Measurements from ENCODE around the gene FABP3. TPM values are rescaled to one million over a fixed set of nuclear protein-coding genes. Genes with fewer than 3 reads are reported as not detected.
A peak's percentile ranks its signal among the peaks of the same experiment; 100 is the strongest.
"Not testable (repeated sequence)": the region's sequence is repeated elsewhere in the genome, so short reads cannot be mapped to it uniquely, and the experiment has no call there.

FABP3 gene
- total RNA-seq, 2 donors from 2014 or later, result 3,211 to 3,527 TPM

DNA sequence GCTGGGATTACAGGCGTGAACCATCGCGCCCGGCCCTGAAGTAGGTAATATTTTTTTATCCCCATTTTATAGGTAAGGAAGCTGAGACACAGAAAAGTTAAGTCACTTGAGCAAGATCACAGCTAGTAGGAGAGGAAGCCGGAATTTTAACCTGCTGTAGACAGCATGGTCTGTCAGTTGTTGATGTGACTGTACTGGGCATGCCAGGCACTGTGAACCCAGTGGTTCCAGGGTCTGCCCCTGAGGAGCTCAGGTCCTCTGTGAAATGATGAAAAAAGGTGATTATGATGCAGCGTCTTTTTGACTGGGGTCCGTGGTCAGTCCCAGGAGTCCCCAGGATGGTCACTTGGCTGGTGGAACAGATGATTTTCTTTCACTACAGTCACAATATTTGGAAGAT is 16.7 kb upstream of the FABP3 start:
- TF ChIP-seq, protein P1, sequence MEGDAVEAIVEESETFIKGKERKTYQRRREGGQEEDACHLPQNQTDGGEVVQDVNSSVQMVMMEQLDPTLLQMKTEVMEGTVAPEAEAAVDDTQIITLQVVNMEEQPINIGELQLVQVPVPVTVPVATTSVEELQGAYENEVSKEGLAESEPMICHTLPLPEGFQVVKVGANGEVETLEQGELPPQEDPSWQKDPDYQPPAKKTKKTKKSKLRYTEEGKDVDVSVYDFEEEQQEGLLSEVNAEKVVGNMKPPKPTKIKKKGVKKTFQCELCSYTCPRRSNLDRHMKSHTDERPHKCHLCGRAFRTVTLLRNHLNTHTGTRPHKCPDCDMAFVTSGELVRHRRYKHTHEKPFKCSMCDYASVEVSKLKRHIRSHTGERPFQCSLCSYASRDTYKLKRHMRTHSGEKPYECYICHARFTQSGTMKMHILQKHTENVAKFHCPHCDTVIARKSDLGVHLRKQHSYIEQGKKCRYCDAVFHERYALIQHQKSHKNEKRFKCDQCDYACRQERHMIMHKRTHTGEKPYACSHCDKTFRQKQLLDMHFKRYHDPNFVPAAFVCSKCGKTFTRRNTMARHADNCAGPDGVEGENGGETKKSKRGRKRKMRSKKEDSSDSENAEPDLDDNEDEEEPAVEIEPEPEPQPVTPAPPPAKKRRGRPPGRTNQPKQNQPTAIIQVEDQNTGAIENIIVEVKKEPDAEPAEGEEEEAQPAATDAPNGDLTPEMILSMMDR (IDR thresholded peaks at IDR 0.05), result no peak
- Histone ChIP-seq H3K9me3 (no peaks in the 10 kb centered on the region), H3K27me3 (no peaks in the 10 kb centered on the region), H3K36me3 (no peaks in the 10 kb centered on the region), H3K4me3 (no peak overlapping the region), H3K27ac (no peak overlapping the region), H3K4me1 (peaks cover 0 to 6% of the 10 kb centered on the region in 2 donors)
- no peak for DNase-seq (ENCODE audit: low spot score)

DNA sequence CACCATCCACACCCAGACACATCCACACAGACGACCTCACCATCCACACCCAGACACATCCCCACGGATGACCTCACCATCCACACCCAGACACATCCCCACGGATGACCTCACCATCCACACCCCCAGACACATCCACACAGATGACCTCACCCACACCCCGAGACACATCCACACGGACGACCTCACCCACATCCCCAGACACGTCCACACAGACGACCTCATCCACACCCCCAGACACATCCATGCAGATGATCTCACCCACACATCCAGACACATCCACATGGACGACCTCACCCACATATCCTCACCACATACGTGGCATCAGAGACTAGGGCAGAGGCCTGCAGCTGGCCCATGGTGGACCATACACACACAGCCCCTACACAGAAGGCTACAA is 14.7 kb upstream of the FABP3 start:
- Histone ChIP-seq H3K4me3 (no peak overlapping the region), H3K4me1 (peaks cover 0 to 11% of the 10 kb centered on the region in 2 donors), H3K27ac (no peak overlapping the region), H3K9me3 (no peaks in the 10 kb centered on the region), H3K27me3 (no peaks in the 10 kb centered on the region), H3K36me3 (no peaks in the 10 kb centered on the region)
- TF ChIP-seq, protein P1 (IDR thresholded peaks at IDR 0.05), result no peak
- no peak for DNase-seq (ENCODE audit: low spot score)

DNA sequence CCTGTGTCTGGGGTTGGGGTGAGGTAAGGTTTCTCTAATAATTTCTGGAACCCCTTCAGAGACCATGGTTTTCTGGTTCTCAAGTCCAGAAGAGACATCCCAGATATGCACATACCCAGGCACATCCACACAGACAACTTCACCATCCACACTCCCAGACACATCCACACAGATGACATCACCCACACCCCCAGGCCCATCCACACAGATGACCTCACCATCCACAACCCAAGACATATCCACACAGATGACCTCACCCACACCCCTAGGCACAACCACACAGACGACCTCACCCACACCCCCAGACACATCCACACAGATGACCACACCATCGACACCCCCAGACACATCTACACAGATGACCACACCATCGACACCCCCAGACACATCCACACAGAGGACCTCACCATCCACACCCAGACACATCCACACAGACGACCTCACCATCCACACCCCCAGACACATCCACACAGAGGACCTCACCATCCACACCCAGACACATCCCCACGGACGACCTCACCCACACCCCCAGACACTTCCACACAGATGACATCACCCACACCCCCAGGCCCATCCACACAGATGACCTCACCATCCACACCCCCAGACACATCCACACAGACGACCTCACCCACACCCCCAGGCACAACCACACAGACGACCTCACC is 13.8 kb upstream of the FABP3 start:
- H3K9me3 ChIP-seq; H3K36me3 ChIP-seq; DNase-seq (ENCODE audit: low spot score); H3K27me3 ChIP-seq; H3K4me3 ChIP-seq; H3K27ac ChIP-seq: not testable (repeated sequence)
- H3K4me1 ChIP-seq, result peaks cover 0 to 12% of the 10 kb centered on the region in 2 donors

DNA sequence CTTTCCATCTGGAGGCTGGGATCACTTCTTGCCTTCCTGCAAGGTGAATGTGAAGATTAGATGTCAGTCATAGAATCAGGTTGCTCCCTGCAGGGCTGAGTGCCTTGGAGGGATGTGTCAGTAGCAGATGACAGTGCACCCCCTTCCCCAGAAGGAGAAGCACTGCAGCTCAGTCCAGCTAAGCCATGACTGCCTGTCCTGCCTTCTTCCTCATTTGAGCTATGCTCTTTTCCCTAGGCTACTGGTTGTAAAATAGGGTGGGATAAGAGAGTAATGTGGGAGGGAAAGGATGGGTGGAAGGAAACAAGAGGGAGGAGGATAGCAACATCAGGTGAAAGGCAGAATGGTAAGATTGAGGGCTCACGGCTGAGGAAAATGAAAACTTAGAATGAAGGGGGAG is 11.1 kb upstream of the FABP3 start:
- H3K9me3 ChIP-seq, result no peaks in the 10 kb centered on the region
- H3K36me3 ChIP-seq, result no peaks in the 10 kb centered on the region
- H3K4me1 ChIP-seq, result peaks cover 0 to 30% of the 10 kb centered on the region in 2 donors
- peak overlapping the region; percentile 74 to 93 for H3K27ac ChIP-seq
- TF ChIP-seq, protein P1 (IDR thresholded peaks at IDR 0.05), result no peak
- H3K27me3 ChIP-seq, result no peaks in the 10 kb centered on the region
- no peak overlapping the region for H3K4me3 ChIP-seq
- no peak for DNase-seq (ENCODE audit: low spot score)

DNA sequence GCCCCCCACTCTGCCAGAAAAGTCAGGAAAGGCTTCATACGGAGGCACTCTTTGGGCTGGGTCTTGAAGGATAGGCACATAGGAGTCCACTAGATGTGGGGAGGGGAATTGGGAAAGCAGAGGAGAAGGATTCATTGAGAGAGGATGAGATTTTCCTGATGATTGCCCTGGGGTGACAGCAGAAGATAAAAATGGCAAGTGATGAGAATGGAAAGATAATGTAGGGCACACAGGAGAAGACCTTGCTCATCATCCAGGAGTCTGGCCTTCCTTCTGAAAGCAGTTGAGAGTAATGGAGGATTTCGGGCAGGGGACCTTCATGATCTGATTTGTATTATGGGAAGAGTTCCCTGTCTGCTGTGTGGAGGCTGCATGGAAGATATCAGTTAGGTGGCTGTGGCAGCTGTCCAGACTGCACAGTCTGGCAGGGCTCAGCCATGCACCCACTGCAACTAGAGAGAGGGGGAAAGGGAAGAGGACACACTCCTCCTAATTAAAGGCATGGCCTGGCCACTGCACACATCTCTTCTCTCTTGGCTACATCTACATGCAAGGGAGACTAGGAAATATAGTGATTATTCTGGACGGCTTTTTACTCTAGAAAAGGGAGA is 9.6 kb upstream of the FABP3 start:
- DNase-seq (ENCODE audit: low spot score), result no peak

More for the DNA sequence above, 9.6 kb upstream of the FABP3 start:
- peaks cover 0 to 30% of the 10 kb centered on the region in 2 donors for H3K4me1 ChIP-seq
- no peak overlapping the region for H3K4me3 ChIP-seq
- H3K27ac ChIP-seq, result peak overlapping the region; percentile 74 to 93
- H3K27me3 ChIP-seq, result no peaks in the 10 kb centered on the region
- TF ChIP-seq, protein P1 (IDR thresholded peaks at IDR 0.05), result no peak
- no peaks in the 10 kb centered on the region for H3K9me3 ChIP-seq
- no peaks in the 10 kb centered on the region for H3K36me3 ChIP-seq
